Body of pancreas (tissue), 4 donors: ENCODE results near the gene BZW1.

Experiments
- POLR2A ChIP-seq, 3 donors: fragments of 450-650 bp; IDR thresholded peaks; one replicate each; pipeline ENCODE4 v1.6.1; 2016; ENCODE audit warnings: antibody characterized with exemption in 3 of 3, mild to moderate bottlenecking in 2 of 3
- TF ChIP-seq, protein P1 (sequence below), 7 experiments: fragments of 450-650 bp in 4 of 7; fragments of 200-600 bp in 3 of 7; sonication (generic) in 3 of 7; IDR thresholded peaks; one replicate each; pipeline ENCODE4 v1.5.1; 2016 to 2019; ENCODE audit warnings: antibody characterized with exemption in 7 of 7

- no peak for TF ChIP-seq POLR2A (IDR thresholded peaks at IDR 0.05)
- TF ChIP-seq, protein P1, sequence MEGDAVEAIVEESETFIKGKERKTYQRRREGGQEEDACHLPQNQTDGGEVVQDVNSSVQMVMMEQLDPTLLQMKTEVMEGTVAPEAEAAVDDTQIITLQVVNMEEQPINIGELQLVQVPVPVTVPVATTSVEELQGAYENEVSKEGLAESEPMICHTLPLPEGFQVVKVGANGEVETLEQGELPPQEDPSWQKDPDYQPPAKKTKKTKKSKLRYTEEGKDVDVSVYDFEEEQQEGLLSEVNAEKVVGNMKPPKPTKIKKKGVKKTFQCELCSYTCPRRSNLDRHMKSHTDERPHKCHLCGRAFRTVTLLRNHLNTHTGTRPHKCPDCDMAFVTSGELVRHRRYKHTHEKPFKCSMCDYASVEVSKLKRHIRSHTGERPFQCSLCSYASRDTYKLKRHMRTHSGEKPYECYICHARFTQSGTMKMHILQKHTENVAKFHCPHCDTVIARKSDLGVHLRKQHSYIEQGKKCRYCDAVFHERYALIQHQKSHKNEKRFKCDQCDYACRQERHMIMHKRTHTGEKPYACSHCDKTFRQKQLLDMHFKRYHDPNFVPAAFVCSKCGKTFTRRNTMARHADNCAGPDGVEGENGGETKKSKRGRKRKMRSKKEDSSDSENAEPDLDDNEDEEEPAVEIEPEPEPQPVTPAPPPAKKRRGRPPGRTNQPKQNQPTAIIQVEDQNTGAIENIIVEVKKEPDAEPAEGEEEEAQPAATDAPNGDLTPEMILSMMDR (IDR thresholded peaks at IDR 0.05) = no peak
Measured at GRCh38 chr2:200798514-200798913, 13.2 kb upstream of the BZW1 start.
